HEK293T (cell line): ENCODE measurements around the gene RGL3.
"Not testable (repeated sequence)": the region's sequence is repeated elsewhere in the genome, so short reads cannot be mapped to it uniquely, and the experiment has no call there.

ENCODE experiments used
- CTCF ChIA-PET: fragments of 350-600 bp; formaldehyde crosslinking; extraction: SDS; loops from one replicate; lab custom pipeline; 2021; ENCODE audit warnings: antibody characterized with exemption, inconsistent platforms; lab: Yijun Ruan, JAX
- POLR2A ChIA-PET: fragments of 350-600 bp; formaldehyde crosslinking; extraction: SDS; loops from one replicate; lab custom pipeline; 2020; ENCODE audit warnings: antibody characterized with exemption, inconsistent platforms; lab: Yijun Ruan, JAX
- DNase-seq: peaks from one replicate; pipeline ENCODE4 v3.0.0; 2012; ENCODE audit warnings: mixed read lengths; ENCODE audit errors: extremely low spot score
- ARNT ChIP-seq: fragments of 450-650 bp; IDR thresholded peaks from 2 replicates; pipeline ENCODE4 v1.6.1; 2017; ENCODE audit warnings: mild to moderate bottlenecking
- BHLHE40 ChIP-seq: fragments of 450-650 bp; IDR thresholded peaks from 2 replicates; pipeline ENCODE4 v1.6.1; 2016; ENCODE audit warnings: mild to moderate bottlenecking, moderate library complexity, borderline replicate concordance
- CTBP1 ChIP-seq: fragments of 450-650 bp; IDR thresholded peaks from 2 replicates; pipeline ENCODE4 v1.6.1; 2016; ENCODE audit warnings: borderline replicate concordance
- ELF4 ChIP-seq: fragments of 450-650 bp; IDR thresholded peaks from 2 replicates; pipeline ENCODE4 v1.6.1; 2017; ENCODE audit warnings: antibody characterized with exemption
- FOXA1 ChIP-seq: fragments of 450-650 bp; IDR thresholded peaks from 2 replicates; pipeline ENCODE4 v1.6.1; 2016; ENCODE audit warnings: mild to moderate bottlenecking
- FOXK2 ChIP-seq: fragments of 450-650 bp; IDR thresholded peaks from 2 replicates; pipeline ENCODE4 v1.6.1; 2016; ENCODE audit warnings: mild to moderate bottlenecking
- FOXM1 ChIP-seq: fragments of 450-650 bp; IDR thresholded peaks from 2 replicates; pipeline ENCODE4 v1.6.1; 2017; ENCODE audit warnings: mild to moderate bottlenecking, borderline replicate concordance
- HDGF ChIP-seq: fragments of 450-650 bp; IDR thresholded peaks from 2 replicates; pipeline ENCODE4 v1.6.1; 2017; ENCODE audit warnings: antibody characterized with exemption, borderline replicate concordance
- L3MBTL2 ChIP-seq: fragments of 450-650 bp; conservative IDR thresholded peaks from 2 replicates; pipeline ENCODE4 v1.6.1; 2016; ENCODE audit warnings: mild to moderate bottlenecking
- LEF1 ChIP-seq: fragments of 450-650 bp; IDR thresholded peaks from 2 replicates; pipeline ENCODE4 v1.6.1; 2017; ENCODE audit warnings: mild to moderate bottlenecking, borderline replicate concordance
- NFRKB ChIP-seq: fragments of 450-650 bp; IDR thresholded peaks from 2 replicates; pipeline ENCODE4 v1.6.1; 2016; ENCODE audit warnings: mild to moderate bottlenecking, moderate library complexity
- PKNOX1 ChIP-seq: fragments of 450-650 bp; IDR thresholded peaks from 2 replicates; pipeline ENCODE4 v1.6.1; 2016
- SP1 ChIP-seq: fragments of 450-650 bp; IDR thresholded peaks from 2 replicates; pipeline ENCODE4 v1.6.1; 2017
- SUZ12 ChIP-seq: fragments of 450-650 bp; IDR thresholded peaks from 2 replicates; pipeline ENCODE4 v1.6.1; 2016; ENCODE audit warnings: mild to moderate bottlenecking
- TARDBP ChIP-seq: fragments of 450-650 bp; IDR thresholded peaks from 2 replicates; pipeline ENCODE4 v1.6.1; 2016
- ZNF384 ChIP-seq: fragments of 450-650 bp; IDR thresholded peaks from 2 replicates; pipeline ENCODE4 v1.6.1; 2016

Gene RGL3

DNA sequence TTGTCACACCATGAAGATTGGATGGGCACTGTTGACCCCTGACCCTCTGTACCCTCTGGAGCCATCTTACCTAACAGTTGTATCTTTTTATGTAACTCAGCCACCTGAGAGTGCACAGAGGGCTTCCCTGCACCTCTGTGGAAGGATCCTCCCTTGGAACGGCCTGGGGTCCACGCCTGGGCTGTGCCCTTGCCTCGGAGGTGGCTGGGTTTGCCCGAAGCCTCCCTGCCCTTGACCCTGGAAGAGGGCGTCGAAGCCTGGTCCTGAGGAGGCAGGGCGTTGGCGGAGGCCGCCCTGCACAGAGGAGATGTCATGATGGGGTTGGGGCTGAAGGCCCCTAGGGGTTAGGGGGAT lies 15.6 kb upstream of the RGL3 start:
- CTCF ChIA-PET = interaction anchor here (0.6 to 1.4 kb wide), 7 partner anchors 18 to 893 kb away, joined by 3 to 8 read pairs (median 3); partner anchors contain the start of gene TMEM205
- DNase-seq = no peak
- TF ChIP-seq ARNT (no peak), FOXA1 (no peak), HDGF (no peak), FOXK2 (no peak), ELF4 (no peak), SUZ12 (no peak)
- POLR2A ChIA-PET = interaction anchor here (0.6 to 1.8 kb wide), 9 partner anchors 9 to 60 kb away, joined by 3 to 12 read pairs (median 3); partner anchors contain the start of genes RGL3 and SWSAP1

- POLR2A ChIA-PET, DNase-seq: not testable (repeated sequence)
- CTCF ChIA-PET = interaction anchor here (1.2 kb wide), 1 partner anchor 50 kb away, joined by 3 read pairs; no protein-coding TSS in a partner anchor
These were observed 14.4 kb upstream of the RGL3 start for GRCh38 chr19:11433526-11433925.

DNA sequence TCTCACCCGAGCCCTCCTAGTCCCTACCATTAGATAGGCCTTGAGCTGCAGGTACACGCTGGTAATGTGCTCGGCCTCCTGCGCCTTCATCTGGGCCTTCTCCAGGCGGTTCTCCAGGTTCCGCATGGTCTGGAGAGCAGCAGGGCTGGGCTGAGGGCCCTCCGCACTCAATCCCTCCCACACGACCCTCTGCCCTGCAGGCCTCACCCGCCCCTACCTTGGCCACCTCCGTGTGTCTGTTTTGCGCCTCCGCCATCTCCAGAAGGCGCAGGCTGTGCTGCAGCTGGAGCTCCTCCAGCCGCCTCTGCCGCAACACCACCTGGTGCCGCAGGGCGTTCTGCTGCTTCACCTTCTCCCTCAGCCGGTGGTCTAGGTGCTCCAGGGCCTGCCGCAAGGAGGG lies 7.5 kb upstream of the RGL3 start:
- ChIA-PET CTCF (interaction anchor here (0.6 kb wide), 2 partner anchors 28 to 1058 kb away, joined by 3 read pairs; partner anchors contain the start of gene ZNF709), POLR2A (no interaction called here)
- no peak for TF ChIP-seq CTBP1
- DNase-seq = no peak

DNA sequence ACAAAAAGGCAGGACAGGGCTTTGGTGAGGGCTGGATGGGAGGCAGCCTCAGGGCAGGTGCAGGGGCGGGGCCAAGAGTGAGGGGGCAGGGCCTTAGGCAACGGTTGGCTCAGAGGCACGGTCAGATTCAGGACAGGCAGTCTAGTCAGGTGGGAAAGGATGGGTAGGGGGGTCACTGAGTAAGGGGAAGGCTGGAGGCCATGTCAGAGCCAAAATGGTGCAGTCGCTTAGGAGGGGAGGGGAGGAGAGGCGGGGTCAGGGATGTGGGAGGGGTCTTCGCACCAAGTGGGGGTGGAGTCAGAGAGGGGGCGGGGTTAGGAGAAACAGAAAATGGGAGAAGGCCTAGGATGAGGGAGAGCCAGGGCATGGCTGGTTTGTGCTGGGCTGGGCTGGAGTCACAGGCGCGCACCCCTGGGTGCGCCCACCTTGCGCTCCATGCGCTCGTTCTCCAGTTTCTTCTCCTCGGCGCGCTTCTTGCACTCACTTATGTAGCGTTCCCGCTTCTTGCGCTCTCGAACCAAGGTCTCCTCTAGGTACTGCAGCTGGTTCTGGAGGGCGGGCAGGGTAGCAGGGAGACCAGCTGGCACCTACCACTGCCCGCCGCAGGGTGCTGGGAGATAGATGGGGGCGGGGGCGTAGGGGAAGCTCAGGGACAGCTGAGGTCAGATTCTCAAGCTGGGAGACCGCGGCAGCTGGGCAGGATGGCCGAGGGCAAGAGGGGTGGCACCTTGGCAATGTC lies 6.8 kb upstream of the RGL3 start:
- no peak for DNase-seq
- CTCF ChIA-PET = interaction anchor here (0.6 kb wide), 1 partner anchor 1059 kb away, joined by 3 read pairs; the partner anchor contains the start of gene ZNF709
- TF ChIP-seq CTBP1 = no peak
- no peak for TF ChIP-seq LEF1
- no peak for TF ChIP-seq NFRKB
- no peak for TF ChIP-seq BHLHE40
- TF ChIP-seq FOXM1 = no peak
- no peak for TF ChIP-seq FOXK2
- no peak for TF ChIP-seq HDGF

DNA sequence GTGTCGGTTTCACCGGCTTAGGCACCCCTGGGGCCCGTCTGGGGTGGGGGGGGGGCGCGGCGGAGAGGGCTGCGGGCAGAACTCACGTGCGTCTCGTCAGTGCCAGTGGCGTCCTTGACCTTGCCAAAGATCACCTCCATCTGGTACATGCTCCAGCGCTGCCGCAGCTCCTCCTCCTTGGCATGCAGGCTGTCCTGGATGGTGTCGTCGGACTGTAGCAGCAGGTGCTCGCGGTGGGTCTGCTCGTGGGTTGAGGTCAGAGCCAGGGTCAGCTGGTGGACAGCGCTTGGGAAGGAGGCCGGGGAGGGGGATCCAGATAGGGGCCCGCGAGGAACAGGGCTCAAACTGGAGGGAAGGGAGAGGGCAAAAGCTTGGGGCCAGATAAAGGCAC lies 4.7 kb upstream of the RGL3 start:
- ChIA-PET POLR2A (no interaction called here), CTCF (no interaction called here)
- TF ChIP-seq CTBP1 (no peak), HDGF (no peak), ELF4 (no peak), ARNT (no peak), NFRKB (no peak), PKNOX1 (no peak), ZNF384 (no peak), SP1 (no peak), FOXA1 (no peak), FOXK2 (no peak), BHLHE40 (no peak), LEF1 (no peak), FOXM1 (no peak), TARDBP (no peak), L3MBTL2 (no peak), SUZ12 (no peak)
- DNase-seq = no peak

More for the DNA sequence above, 6.8 kb upstream of the RGL3 start:
- POLR2A ChIA-PET = no interaction called here

GRCh38 chr19:11423164-11423790 lies 4.2 kb upstream of the RGL3 start:
- POLR2A ChIA-PET = no interaction called here
- no peak for TF ChIP-seq SUZ12
- TF ChIP-seq NFRKB = no peak
- no peak for TF ChIP-seq ARNT
- DNase-seq = no peak
- CTCF ChIA-PET = no interaction called here

- peak; percentile 60 for DNase-seq
- ChIA-PET POLR2A (no interaction called here), CTCF (no interaction called here)
- no peak for TF ChIP-seq NFRKB
- TF ChIP-seq ZNF384 = no peak
- TF ChIP-seq FOXA1 = no peak
- TF ChIP-seq BHLHE40 = no peak
- TF ChIP-seq ARNT = no peak
- no peak for TF ChIP-seq ELF4
- TF ChIP-seq SP1 = no peak
- no peak for TF ChIP-seq TARDBP
- no peak for TF ChIP-seq LEF1
- TF ChIP-seq SUZ12 = no peak
- TF ChIP-seq FOXK2 = no peak
- no peak for TF ChIP-seq PKNOX1
- TF ChIP-seq CTBP1 = no peak
- TF ChIP-seq HDGF = no peak
- no peak for TF ChIP-seq L3MBTL2
- no peak for TF ChIP-seq FOXM1
These were observed 3.3 kb upstream of the RGL3 start for GRCh38 chr19:11422163-11423065.
